ENCODE results near the gene PTGIS.

The PTGIS gene

DNA sequence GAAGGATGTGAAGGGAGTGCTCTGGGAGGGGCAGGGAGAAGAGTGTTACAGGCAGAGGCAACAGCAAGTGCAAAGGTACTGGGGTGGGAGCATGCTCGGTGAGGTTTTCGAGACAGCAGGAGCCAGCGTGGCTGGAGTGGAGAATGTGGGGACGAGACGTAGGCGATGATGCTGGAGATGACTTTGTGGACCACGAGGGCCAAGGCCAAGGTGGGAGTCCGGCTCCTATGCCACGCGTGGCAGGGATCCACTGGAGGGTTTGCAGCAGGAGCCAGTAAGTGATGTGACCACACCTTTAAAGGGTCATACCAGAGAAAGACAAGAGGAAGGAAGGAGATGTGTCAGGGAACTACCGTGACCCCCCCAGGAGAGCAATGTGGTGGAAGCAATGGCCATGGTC lies 7.3 kb downstream of the PTGIS start:
- DNase-seq (ENCODE audit: low read depth in 4 of 4, low spot score in 1 of 4), result no peak

DNA sequence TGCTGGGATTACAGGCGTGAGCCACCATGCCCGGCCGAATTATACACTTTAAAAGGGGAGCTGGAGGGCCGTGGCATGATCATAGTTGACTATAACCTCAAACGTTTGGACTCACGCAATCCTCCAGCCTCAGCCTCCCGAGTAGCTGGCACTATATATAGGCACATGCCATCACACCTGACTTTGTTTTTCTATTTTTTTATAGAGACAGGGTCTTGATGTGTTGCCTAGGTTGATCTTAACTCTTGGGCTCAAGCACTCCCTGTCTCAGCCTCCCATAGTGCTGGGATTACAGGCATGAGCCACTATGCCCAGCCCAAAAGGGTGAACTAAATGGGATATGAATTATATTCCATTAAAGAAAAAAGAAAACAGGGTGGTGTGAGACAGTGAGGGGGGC lies 7.8 kb downstream of the PTGIS start:
- DNase-seq (ENCODE audit: low read depth in 4 of 4, low spot score in 1 of 4), result no peak

DNA sequence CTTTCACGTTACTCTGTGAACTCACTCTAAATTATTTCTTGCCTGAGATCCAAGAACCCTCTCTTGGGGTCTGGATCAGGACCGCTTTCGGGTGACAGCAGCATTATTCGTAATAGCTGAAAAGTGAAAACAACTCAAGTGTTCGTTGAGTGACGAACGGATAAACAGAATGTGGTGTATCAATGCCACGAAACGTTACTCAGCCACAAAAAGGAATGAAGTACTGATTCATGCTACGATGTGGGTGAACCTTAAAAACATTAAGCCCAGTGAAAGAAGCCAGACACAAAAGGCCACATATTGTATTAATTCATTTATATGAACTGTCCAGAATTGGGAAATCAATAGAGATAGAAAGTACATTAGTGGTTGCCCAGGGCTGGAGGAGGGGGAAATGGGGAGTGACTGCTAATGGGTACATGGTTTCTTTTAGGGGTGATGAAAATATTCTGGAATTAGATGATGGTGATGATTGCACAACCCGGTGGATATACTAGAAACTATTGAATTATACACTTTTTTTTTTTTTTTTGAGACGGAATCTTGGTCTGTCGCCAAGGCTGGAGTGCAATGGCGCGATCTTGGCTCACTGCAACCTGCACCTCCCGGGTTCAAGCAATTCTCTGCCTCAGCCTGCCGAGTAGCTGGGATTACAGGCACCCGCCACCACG lies 8.4 kb downstream of the PTGIS start:
- DNase-seq (ENCODE audit: low read depth in 4 of 4, low spot score in 1 of 4), result no peak

DNA sequence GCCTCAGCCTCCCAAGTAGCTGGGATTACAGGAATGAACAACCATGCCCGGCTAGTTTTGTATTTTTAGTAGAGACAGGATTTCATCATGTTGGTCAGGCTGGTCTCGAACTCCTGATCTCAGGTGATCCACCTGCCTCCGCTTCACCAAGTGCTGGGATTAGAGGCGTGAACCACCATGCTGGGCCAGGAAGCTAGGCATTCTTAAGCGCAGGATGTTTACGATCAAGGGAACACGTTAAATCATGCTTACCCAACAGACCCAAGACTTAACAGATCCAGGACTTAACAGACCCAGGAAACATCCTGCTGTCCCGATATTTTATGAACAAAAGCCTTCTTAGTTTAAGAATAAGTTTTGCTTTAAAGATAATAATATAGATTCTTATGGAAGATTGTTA lies 9.1 kb downstream of the PTGIS start:
- DNase-seq (ENCODE audit: low read depth in 4 of 4, low spot score in 1 of 4), result no peak

DNA sequence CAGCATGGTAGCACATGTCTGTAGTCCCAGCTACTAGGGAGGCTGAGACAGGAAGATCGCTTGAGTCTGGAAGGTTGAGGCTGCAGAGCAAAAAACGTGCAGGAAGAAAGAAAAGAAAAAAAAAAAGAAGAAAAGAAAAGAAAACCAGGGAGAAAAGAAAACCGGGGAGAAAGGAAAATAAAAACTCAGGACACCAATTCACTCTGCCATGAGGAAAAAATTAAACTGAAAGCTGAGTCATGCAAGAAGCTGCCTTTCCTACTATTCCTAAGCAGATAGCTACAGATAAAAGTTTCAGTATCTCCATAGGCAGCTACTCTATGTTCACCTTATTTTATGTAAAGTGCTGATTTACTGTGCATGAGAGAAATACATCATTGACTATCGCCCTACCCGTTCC lies 10.5 kb downstream of the PTGIS start:
- no peak for DNase-seq (ENCODE audit: low read depth in 4 of 4, low spot score in 1 of 4)

DNA sequence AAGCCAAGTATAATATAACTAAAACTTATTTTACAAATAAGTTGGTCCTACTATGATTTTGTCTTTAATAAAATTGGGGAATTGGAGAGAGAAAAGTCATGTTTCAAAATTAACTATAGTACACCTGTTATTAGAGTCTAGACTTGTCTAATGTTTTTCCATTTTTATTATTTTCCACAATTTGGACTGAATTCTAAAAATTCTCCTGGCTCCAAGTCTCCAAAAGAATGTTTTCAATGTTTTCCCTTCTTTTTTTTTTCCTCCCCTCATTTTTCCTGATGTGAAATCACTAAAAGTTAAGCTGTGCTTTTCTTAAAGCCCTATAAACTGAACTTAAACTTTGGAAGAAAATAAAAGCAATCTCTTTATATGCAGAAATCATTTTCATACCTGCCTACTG lies 11.3 kb downstream of the PTGIS start:
- DNase-seq (ENCODE audit: low read depth in 4 of 4, low spot score in 1 of 4), result no peak

DNA sequence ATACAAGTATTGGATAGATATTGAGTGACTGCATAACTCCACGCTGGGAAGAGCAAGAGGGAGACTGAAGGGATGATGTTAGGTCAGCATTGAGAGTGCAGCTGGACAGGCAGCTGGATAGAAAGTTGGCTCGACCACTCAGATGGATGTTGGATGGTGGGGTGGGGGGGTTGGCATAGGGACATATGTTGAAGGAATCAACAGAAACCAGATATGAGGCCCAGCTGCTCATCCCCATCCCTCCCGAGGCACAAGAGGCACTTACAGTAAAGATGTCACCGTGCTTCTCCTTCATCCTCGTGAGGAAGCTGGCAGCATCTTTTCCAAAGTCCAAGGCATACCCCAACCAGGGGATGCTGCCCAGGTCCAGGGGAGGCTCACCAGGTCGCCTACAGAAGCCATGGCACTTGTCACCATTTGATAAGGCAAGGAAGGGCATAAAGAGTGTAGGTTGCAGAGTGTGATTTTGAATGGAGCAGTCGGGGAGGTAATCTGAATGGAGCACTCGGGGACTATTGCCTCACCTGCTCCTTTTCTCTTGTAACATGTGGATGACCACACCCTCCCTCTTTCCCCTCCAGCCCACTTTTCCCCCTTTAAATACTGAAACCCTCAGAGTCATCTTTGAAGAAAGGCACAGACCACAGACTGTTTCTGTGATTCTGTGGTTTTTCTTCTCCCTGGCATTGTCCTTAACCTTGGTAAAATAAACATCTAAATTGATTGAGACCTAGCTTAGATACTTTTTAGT lies 18.0 kb downstream of the PTGIS start:
- no peak for DNase-seq (ENCODE audit: low read depth in 4 of 4, low spot score in 1 of 4)

DNA sequence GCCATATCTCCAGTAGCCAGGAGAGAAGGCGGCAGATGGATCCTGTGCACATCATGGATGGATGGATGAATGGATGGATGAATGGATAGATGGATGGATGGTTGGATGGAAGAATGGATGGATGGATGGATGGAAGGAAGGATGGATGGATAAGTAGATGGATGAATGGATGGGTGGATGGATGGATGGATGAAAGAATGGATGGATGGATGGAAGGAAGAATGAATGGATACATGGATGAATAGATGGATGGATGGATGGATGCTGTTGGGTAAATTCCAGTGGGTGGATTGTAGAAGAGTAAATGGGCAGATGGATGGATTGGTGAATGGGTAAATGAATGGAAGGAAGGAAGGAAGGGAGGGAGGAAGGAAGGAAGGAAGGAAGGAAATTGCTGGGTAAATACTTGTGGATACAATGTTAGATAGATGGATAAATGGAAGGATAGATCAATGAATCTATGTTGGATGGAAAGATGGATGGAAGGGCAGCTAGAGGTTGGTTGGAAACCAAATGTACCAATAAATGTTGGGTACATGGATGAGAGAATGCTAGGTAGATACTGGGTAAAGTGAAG lies 19.5 kb downstream of the PTGIS start:
- DNase-seq (ENCODE audit: low read depth in 4 of 4, low spot score in 1 of 4), result no peak

DNA sequence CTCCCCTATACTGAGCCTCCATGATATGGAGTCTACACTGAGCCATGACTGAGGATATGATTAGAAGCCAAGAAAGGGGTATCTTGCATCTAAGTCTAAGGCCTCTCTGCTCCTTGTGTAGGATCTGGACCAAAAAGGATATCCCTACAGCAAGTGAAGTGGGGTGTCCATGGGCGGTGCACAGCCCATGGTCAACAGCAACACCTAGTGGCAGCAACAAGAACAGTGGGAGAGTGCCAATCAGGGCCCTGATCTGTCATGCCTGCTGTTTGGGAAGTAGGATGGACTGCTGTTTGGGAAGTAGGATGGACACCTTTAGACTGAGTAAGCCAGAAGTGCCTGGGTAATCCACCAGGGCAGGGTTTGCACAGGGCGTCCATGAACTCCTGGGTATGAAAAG lies 22.4 kb downstream of the PTGIS start:
- no peak for DNase-seq (ENCODE audit: low read depth in 4 of 4, low spot score in 1 of 4)

DNA sequence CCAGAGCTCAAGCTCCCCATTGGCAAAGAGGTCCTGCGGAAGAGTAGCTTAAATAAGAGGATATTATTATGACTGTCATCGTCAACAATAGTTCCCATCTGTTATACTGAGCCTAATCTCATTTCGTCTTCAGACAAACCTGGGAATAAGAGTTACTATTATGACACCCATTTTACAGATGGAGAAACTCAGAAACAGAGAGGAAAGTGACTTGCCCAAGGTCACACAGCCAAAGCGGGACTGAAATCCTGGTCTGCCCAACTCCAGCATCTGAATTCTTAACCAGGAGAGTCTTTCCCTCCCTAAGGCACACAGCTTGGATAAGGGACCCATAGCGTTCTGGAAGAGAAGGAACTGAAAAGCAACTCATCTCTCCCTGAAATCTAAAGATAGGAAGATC lies 23.4 kb downstream of the PTGIS start:
- no peak for DNase-seq (ENCODE audit: low read depth in 4 of 4, low spot score in 1 of 4)

DNA sequence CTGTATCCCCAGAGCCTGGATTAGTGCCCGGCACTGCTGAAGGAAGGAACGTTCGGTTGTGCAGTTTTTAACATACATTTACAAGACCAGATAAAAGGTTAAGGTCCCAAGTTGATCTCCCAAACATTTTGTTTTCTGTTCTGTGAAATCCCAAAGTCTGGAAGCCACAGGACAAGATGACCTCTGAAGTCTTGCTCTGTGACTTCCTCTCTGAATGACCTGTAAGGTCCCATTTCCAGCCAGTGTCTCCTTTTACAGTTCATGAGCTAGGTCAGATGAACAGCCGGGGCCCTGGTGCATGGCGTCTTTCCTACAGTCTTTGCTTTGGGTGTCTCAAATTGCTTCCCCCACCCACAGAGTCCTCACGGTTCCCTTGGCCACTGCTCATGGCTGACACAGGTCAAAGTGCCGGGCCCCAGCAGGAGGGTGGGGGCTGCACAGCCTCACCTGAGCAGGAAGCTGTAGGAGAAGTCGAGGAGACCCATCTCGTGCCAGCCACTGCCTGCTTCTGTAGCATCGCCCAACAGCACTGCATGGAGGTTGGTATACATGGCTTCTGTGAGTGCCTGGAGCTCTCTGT lies 24.0 kb downstream of the PTGIS start:
- no peak for DNase-seq (ENCODE audit: low read depth in 4 of 4, low spot score in 1 of 4)

DNA sequence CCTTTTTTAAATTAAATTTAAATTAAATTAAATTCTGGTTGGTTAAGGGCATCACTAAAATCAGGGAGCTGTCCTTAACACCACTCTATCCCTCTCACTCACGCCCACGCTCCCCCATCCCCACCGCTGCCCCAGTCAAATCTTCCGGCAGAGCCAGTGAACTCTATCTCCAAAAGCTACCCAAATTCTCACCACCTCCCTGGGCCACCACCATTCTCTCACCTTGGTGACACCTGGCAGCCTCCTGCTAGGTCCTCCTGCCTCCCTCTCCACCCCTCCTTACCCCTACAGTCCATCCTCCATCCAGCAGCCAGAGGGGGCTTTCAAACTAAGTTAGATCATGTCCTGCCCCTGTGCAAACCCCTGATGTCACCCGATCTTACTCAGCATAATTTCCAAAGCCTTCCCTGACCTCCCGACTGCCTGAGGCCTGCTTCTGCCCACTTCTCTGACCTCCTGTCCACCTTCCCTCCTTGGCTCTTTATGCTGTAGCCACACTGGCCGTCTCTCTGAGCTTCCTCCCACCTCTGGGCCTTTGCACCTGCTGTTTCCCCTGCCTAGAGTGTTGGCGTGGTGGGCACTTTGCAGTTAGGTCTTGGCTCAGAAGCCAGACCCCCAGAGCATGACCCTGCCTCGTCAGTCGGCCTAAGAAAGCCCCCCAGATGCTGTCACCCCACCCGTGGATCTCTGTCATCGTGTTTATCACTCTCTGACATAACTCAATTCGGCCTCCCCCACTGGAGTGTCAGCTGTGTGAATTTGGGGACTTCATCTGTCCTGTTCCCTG lies 24.7 kb downstream of the PTGIS start:
- DNase-seq (ENCODE audit: low read depth in 4 of 4, low spot score in 1 of 4), result no peak

DNA sequence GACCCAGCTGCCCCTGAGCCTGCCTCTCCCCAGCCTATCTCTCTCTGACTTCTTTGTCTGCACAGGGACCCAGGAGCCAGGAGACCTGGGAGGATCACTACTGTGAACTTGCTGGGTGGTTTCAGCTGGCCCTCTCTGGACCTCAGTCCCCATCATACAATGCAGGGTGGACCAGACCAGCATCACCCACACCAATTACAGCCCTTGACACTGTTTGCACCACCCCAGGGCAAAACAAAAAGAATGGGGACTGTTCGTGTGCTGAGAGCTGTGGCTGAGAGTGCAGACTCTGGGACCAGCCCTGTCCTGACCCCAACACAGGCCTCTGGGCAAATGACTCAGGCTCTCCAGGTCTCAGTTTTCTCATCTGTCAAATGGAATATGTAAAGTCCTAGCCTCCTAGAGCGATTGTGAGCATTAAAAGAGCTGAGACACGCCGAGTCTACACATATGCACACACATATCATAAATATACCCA lies 25.4 kb downstream of the PTGIS start:
- DNase-seq (ENCODE audit: low read depth in 4 of 4, low spot score in 1 of 4), result no peak

DNA sequence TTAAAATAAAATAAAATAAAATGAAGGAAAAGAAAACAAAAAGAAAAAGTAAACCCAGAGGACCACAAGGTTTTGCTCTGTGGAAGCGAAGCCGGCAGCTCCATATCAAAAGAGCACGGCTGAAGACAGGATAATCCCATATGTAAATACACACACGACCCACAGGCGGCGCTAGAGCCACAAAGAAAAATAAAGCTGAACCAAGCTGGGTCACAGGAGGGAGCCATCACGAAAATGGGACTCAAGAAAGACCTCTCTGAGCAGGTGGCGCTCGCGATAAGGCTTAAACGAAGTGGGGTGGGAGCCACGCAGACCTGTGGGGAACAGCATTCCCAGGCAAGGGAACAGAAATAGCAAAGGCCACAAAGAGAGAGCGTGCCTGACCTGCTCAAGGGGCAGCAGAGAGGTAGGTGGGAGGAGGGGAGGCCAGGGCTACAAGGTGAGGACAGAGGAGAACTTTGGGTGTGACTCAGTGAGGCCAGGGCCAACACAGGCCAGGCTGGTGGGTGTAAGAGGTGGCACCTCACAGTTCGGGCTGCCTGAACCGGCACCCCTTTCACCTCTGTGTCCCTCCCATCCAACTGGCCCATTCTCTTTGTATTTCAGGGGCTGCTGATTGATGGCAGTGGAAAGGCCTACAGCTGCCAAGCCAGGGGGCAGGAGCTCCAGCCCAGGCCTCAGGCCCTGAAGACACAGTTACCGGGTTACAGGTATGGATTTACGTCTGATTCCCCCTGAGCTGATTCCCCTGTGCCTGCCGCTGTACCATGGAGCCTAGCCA lies 26.0 kb downstream of the PTGIS start:
- peak; percentile 21 to 64 (median 33) for DNase-seq (ENCODE audit: low read depth in 4 of 4, low spot score in 1 of 4)

DNA sequence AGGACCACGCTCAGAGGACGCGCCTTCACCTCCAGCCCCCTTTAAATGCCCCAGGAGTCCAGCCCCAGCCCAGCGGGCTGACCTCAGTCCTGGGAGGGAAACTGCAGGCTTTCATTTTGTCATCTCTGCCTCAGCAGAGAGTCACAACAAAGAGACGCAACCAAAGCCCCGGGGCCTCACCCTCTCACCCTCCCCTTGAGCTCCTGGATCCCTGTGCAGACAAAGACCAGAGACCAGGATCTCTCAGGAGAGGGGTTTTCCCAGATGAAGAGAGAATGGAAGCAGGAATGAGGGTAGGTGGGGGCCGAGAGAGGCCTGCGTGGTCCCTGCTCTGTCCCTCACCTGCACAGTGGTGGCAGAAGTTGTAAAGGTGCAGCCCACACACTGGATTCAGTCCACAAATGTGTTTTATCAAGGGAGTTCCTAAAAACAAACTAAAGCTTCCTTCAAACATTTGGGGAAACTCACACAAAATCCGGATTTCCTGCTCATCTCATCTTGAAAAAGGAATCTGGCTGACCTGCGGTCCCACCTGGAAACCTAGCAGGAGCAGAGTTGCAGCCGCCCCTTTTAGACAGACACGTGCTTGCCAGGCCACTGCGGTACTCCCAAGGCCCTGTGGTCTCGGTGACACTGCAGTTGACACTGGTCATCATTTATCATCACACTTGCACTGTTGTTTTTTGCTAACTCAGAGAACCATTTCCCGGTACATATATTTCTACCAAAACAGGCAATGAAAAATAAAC lies 27.1 kb downstream of the PTGIS start:
- no peak for DNase-seq (ENCODE audit: low read depth in 4 of 4, low spot score in 1 of 4)

DNA sequence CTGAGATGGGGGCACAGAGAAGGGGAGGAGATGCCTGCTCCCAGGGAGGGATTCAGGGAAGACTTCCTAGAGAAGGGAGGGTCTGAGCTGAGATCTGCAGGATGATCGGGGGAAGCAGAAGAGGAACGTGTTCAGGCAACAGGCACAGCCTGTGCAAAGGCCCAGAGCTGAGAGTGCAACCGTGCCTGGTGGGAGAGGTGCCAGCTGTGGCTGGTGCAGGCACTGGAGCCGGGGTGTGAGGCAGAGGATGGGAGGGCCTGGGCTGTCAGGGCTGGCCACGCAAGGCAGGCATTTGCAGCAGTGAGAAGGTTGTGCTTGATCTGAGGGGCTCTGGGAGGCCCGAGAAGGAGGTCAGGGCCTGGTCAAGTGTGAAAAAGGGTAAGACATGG lies 27.7 kb downstream of the PTGIS start:
- DNase-seq (ENCODE audit: low read depth in 4 of 4, low spot score in 1 of 4), result no peak

DNA sequence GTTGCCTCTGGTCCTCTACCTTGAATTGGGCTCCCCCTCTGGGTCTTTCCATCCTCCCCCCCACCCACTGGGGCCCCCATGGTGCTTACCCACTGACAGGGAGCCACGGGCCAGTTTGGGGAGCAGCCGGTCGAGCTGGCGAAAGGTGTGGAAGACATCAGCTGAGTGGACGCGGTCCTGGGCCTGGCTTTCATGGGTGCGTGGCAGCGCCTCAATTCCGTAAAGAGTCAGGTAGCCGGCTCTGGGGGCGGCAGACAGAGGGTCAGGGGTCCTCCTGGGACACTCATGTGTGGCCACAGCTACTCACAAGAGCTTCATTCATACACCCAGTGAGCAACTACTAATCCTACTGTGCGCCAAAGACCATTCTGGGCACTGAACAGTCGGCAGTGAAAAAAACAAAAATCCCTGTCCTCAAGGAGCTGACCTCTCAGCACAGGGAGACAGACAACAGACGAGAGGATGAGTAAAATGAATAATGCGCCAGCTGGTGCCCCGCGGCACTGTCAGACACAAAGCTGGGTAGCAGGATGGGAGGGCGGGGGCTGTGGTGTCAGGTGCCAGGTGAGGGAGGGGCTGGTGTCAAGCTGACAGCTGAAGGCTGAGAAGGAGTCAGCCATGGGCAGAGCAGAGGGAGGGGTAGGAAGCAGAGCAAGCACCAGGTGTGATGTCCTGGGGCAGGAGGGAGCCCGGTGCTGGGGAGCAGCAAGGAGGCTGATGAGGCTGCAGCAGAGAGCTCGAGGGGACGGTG lies 28.3 kb downstream of the PTGIS start:
- no peak for DNase-seq (ENCODE audit: low read depth in 4 of 4, low spot score in 1 of 4)

DNA sequence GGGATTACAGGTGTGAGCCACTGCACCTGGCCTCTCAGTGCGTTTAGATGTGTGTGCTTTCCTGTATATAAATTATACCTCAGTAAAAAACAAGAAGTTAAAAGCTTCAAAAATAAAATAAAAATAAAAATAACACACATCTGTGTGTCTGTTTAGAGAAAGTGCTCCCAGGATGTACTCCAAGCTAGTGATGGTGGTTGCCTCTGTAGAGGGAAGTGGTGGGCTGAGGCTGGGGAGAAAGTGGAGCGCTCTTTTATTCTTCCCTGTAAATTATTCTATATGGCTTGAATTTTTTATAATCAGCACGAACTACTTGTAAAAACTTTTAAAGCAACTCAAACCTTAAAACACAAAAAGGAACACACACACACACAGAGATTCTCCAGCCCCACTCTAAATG lies 29.0 kb downstream of the PTGIS start:
- DNase-seq (ENCODE audit: low read depth in 4 of 4, low spot score in 1 of 4), result no peak

DNA sequence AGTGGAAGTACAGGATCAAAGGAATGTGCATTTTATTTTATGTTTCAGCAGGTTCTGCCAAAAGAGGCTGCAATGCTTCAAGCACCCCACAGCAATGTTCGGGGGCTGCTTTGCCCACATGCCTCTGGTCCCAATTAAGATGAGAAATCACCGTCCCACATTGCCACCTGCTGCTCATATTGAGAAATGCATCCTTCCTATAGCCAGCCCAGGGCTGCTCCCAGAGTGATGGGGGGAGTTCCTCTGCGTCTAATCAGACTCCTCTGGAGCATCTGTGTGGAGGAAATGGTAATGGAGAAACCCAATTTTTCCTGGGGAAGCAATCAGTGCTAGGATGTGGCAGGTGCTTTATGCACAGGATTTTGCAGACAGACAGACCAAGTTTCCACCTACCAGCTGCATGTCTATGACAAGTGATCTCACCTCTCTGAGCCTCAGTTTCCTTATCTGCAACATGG lies 33.7 kb downstream of the PTGIS start:
- DNase-seq (ENCODE audit: low read depth in 4 of 4, low spot score in 1 of 4), result peak; percentile 26 to 46 (median 39)
